ES-I3 (cell line): ENCODE data around the gene PGAM5.
"Not testable (repeated sequence)": the region's sequence is repeated elsewhere in the genome, so short reads cannot be mapped to it uniquely, and the experiment has no call there.

Source experiments
- H3K36me3 ChIP-seq: 2 replicates; pipeline ENCODE4 v1.6.1; 2013; ENCODE audit warnings: mild to moderate bottlenecking, low read length, control low read depth, moderate library complexity; ENCODE audit not compliant: insufficient read depth
- H3K4me1 ChIP-seq: 2 replicates; pipeline ENCODE4 v1.6.1; 2013; ENCODE audit warnings: mild to moderate bottlenecking, control low read depth, low read length; ENCODE audit not compliant: insufficient read depth
- H3K9ac ChIP-seq: 2 replicates; pipeline ENCODE4 v1.6.1; 2013; ENCODE audit warnings: low read depth, mild to moderate bottlenecking, low read length, moderate library complexity
- H3K9me3 ChIP-seq: 2 replicates; pipeline ENCODE4 v1.6.1; 2013; ENCODE audit warnings: mild to moderate bottlenecking, low read length, moderate library complexity; ENCODE audit not compliant: control insufficient read depth, insufficient read depth

The PGAM5 gene

GRCh38 chr12:132674561-132674960, 36.1 kb upstream of the PGAM5 start:
- Histone ChIP-seq H3K9ac (no peak overlapping the region), H3K9me3 (no peaks in the 10 kb centered on the region), H3K4me1 (no peaks in the 10 kb centered on the region), H3K36me3 (peaks cover 28% of the 10 kb centered on the region)

DNA sequence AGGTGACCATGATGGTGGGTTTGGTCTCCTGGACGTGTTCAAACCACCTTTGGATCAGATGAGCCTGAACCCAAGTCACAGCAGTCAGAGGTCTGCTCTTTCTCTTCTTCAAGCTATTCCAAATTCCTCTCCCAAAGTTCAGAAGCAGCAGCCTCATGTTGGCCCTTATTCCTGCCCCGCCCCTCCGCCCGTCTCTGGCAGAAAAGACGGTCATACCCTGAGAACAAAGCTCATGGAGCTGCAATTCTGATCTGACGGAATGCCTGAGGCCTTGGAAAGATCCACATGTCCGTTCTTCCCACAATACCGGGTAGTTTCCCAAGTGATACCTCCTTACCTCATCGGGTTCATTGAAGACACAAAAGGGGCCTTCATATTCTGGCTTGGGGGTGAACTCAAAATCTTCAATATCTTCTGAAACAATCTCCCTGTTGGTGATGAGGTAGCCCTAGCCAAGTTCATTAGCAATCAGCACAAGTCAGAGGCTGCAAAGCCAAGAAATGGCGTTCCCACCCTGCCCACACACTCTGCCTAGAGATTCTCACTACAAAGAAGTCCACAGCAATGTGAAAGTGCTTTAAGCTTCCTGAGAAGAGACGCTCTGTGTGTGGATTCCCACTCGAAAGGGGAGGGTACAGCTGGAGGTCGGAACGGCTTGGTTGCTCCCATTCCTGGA, 34.7 kb upstream of the PGAM5 start:
- H3K9ac ChIP-seq = no peak overlapping the region
- H3K9me3 ChIP-seq = no peaks in the 10 kb centered on the region
- H3K4me1 ChIP-seq = no peaks in the 10 kb centered on the region
- peaks cover 28% of the 10 kb centered on the region for H3K36me3 ChIP-seq

GRCh38 chr12:132677492-132677891, 33.1 kb upstream of the PGAM5 start:
- H3K36me3 ChIP-seq = peaks cover 20% of the 10 kb centered on the region
- H3K9ac ChIP-seq = no peak overlapping the region
- no peaks in the 10 kb centered on the region for H3K4me1 ChIP-seq
- H3K9me3 ChIP-seq = no peaks in the 10 kb centered on the region

- peaks cover 2% of the 10 kb centered on the region for H3K36me3 ChIP-seq
- H3K9ac ChIP-seq = no peak overlapping the region
Observed at GRCh38 chr12:132685400-132685799, 25.2 kb upstream of the PGAM5 start.

DNA sequence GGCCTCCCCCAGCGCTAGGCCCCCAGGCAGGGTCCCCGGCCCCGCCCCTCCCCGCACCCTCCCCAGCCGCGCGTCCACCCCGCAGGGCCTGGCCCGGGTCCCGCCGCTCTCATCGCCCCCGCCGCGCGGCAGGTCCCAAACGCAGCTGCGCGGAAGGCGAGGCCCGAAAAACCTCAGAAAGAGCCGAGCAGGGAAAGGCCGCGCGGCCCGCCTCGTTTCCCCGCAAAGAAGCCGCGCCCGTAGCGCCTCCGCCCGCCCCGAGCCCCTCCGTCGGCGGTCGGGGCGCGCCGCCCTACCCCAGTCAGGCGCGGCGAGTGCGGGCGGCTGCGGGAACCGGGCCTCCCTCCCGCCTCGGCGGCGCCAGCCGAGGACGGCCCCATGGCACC, 23.8 kb upstream of the PGAM5 start:
- H3K9me3 ChIP-seq = no peaks in the 10 kb centered on the region
- H3K9ac ChIP-seq = peak overlapping the region; percentile 73
- peaks cover 5% of the 10 kb centered on the region; the same call in 1 of the 2 replicates for H3K4me1 ChIP-seq
- H3K36me3 ChIP-seq = peaks cover 2% of the 10 kb centered on the region; the same call in 1 of the 2 replicates

More at GRCh38 chr12:132685400-132685799, 25.2 kb upstream of the PGAM5 start:
- no peaks in the 10 kb centered on the region for H3K9me3 ChIP-seq
- peaks cover 5% of the 10 kb centered on the region; the same call in 1 of the 2 replicates for H3K4me1 ChIP-seq

GRCh38 chr12:132687211-132688164, 23.2 kb upstream of the PGAM5 start, which contains the start of the genes POLE and PXMP2:
POLE (minus strand) TSS chr12:132687342; CDS start chr12:132687315, 27 bp downstream.
PXMP2 (plus strand) TSS chr12:132687587; CDS start chr12:132687671, 84 bp downstream.
- H3K9ac ChIP-seq = peak within 1 kb of the TSS; percentile 75
- no peaks in the 10 kb centered on the region for H3K9me3 ChIP-seq
- peaks cover 5% of the 10 kb centered on the region; the same call in 1 of the 2 replicates for H3K4me1 ChIP-seq
- peaks cover 2% of the 10 kb centered on the region; the same call in 1 of the 2 replicates for H3K36me3 ChIP-seq

GRCh38 chr12:132689227-132689626, 21.4 kb upstream of the PGAM5 start:
- Histone ChIP-seq H3K9ac (no peak overlapping the region), H3K9me3 (no peaks in the 10 kb centered on the region), H3K36me3 (peaks cover 2% of the 10 kb centered on the region; the same call in 1 of the 2 replicates), H3K4me1 (peaks cover 5% of the 10 kb centered on the region; the same call in 1 of the 2 replicates)

GRCh38 chr12:132690112-132690511, 20.5 kb upstream of the PGAM5 start:
- peaks cover 5% of the 10 kb centered on the region; the same call in 1 of the 2 replicates for H3K4me1 ChIP-seq
- H3K36me3 ChIP-seq = peaks cover 2% of the 10 kb centered on the region; the same call in 1 of the 2 replicates
- no peaks in the 10 kb centered on the region for H3K9me3 ChIP-seq
- H3K9ac ChIP-seq = no peak overlapping the region

GRCh38 chr12:132692030-132692429, 18.6 kb upstream of the PGAM5 start:
- H3K9me3 ChIP-seq, H3K4me1 ChIP-seq, H3K36me3 ChIP-seq, H3K9ac ChIP-seq: not testable (repeated sequence)

DNA sequence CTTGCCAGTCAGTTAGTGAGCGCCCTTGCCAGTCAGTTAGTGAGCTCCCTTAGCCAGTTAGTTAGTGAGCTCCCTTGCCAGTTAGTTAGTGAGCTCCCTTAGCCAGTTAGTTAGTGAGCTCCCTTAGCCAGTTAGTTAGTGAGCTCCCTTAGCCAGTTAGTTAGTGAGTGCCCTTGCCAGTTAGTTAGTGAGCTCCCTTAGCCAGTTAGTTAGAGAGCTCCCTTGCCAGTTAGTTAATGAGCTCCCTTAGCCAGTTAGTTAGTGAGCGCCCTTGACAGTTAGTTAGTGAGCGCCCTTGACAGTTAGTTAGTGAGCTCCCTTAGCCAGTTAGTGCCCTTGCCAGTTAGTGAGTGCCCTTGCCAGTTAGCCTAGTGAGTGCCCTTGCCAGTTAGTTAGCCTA, 15.8 kb upstream of the PGAM5 start:
- not testable (repeated sequence) for H3K4me1 ChIP-seq, H3K9me3 ChIP-seq, H3K36me3 ChIP-seq, H3K9ac ChIP-seq

DNA sequence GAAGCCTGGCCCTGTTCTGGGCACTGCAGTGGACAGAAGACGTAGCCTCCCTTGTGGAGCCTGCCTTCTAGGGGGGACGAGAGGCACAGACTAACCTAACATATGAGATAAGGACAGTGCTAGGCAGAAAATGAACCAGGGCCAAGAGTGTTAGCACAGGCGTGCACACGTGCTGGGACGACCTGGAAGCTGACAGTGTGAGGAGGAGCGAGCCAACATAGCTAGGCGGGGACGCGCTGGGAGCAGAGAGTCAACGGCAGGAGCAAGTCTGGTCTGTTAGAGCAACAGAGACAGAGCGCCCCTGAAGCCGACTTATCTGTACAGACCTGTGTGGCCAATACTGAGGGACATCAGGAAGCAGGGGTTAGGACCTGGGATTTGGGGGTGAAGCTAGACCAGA, 15.2 kb upstream of the PGAM5 start:
- H3K36me3 ChIP-seq = no peaks in the 10 kb centered on the region
- no peaks in the 10 kb centered on the region for H3K9me3 ChIP-seq
- no peak overlapping the region for H3K9ac ChIP-seq
- H3K4me1 ChIP-seq = no peaks in the 10 kb centered on the region

- no peaks in the 10 kb centered on the region for H3K9me3 ChIP-seq
- no peaks in the 10 kb centered on the region for H3K36me3 ChIP-seq
- H3K4me1 ChIP-seq = no peaks in the 10 kb centered on the region
- no peak overlapping the region for H3K9ac ChIP-seq
Observed at GRCh38 chr12:132698341-132698740, 12.3 kb upstream of the PGAM5 start.

DNA sequence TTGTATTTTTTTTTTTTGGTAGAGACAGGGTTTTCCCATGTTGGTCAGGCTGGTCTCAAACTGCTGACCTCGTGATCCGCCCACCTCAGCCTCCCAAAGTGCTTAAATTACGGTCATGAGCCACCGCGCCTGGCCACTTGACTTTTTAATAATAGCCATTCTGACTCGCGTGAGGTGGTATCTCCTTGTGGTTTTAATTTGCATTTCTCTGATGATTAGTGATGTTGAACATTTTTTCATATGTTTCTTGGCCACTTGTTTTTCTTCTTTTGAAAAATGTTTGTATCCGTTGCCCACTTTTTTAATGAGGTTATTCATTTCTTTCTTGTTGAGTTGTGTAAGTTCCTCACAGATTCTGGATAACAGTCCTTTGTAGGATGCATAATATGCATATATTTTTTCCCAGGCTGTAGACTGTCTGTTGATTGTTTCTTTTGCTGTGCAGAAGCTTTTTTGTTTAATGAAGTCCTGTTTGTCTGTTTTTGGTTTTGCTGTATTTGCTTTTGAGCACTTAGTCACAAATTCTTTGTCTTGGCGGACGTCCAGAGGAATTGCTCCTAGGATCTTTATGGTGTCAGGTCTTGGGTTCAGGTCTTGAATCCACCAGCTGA, 10.3 kb upstream of the PGAM5 start:
- H3K4me1 ChIP-seq = 0 out of 2 replicates have a peak, but pooled peaks cover 4% of the 10 kb centered on the region
- H3K9ac ChIP-seq = no peak overlapping the region
- no peaks in the 10 kb centered on the region for H3K36me3 ChIP-seq
- H3K9me3 ChIP-seq = no peaks in the 10 kb centered on the region

- no peak overlapping the region for H3K9ac ChIP-seq
- H3K4me1 ChIP-seq = 0 out of 2 replicates have a peak, but pooled peaks cover 4% of the 10 kb centered on the region
- H3K9me3 ChIP-seq = no peaks in the 10 kb centered on the region
- H3K36me3 ChIP-seq = no peaks in the 10 kb centered on the region
Observed at GRCh38 chr12:132702640-132703039, 8.0 kb upstream of the PGAM5 start.
